GM12878 (cell line): ENCODE measurements around the gene CD180.

ENCODE experiments used
- CHD2 ChIP-seq: IDR thresholded peaks from 2 replicates; pipeline ENCODE4 v1.6.1; 2011; ENCODE audit warnings: low read depth, low read length, improper control_type of control experiment, borderline replicate concordance
- KAT2A ChIP-seq: conservative IDR thresholded peaks from 2 replicates; pipeline ENCODE4 v1.6.1; 2011; ENCODE audit warnings: low read depth, low read length; ENCODE audit not compliant: control insufficient read depth
- TF ChIP-seq, protein P1 (sequence below), 3 experiments: IDR thresholded peaks in 2 of 3; conservative IDR thresholded peaks in 1 of 3; 2 replicates each; pipeline ENCODE4 v1.5.1; 2011; ENCODE audit warnings: low read depth in 3 of 3, low read length in 3 of 3, mild to moderate bottlenecking in 3 of 3, control low read depth in 2 of 3, moderate library complexity in 2 of 3, inconsistent platforms in 1 of 3, mixed read lengths in 1 of 3; ENCODE audit not compliant: control insufficient read depth in 2 of 3, insufficient read depth in 1 of 3; ENCODE audit errors: extremely low read depth in 1 of 3
- TF ChIP-seq, protein P2 (sequence below): fragments of 150-350 bp; IDR thresholded peaks from 2 replicates; pipeline ENCODE4 v1.6.1; 2016; ENCODE audit warnings: low read depth, low read length

DNA sequence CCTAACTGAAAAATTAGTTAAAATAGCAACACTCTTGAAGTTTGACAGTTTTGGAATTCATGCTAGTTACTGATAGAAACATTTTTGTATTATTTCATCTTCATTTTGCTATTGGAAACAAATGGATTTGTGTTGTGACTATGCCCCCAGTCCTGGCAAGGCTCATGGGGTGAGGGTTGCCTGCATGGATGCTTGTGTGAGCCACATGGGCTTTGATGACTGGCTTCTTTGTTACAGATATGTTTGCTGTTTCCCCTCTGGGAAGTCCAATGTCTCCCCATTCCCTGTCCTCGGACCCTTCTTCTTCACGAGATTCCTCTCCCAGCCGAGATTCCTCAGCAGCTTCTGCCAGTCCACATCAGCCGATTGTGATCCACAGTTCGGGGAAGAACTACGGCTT is 44.2 kb downstream of the CD180 start:
- TF ChIP-seq, protein P1, sequence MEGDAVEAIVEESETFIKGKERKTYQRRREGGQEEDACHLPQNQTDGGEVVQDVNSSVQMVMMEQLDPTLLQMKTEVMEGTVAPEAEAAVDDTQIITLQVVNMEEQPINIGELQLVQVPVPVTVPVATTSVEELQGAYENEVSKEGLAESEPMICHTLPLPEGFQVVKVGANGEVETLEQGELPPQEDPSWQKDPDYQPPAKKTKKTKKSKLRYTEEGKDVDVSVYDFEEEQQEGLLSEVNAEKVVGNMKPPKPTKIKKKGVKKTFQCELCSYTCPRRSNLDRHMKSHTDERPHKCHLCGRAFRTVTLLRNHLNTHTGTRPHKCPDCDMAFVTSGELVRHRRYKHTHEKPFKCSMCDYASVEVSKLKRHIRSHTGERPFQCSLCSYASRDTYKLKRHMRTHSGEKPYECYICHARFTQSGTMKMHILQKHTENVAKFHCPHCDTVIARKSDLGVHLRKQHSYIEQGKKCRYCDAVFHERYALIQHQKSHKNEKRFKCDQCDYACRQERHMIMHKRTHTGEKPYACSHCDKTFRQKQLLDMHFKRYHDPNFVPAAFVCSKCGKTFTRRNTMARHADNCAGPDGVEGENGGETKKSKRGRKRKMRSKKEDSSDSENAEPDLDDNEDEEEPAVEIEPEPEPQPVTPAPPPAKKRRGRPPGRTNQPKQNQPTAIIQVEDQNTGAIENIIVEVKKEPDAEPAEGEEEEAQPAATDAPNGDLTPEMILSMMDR (IDR thresholded peaks at IDR 0.05 in 2 of 3, conservative IDR thresholded peaks at IDR 0.05 in 1 of 3; ENCODE audit: control insufficient read depth in 2 of 3, extremely low read depth in 1 of 3, insufficient read depth in 1 of 3, low read depth in 3 of 3, low read length in 3 of 3) = no peak
- no peak for TF ChIP-seq CHD2
- TF ChIP-seq, protein P2, sequence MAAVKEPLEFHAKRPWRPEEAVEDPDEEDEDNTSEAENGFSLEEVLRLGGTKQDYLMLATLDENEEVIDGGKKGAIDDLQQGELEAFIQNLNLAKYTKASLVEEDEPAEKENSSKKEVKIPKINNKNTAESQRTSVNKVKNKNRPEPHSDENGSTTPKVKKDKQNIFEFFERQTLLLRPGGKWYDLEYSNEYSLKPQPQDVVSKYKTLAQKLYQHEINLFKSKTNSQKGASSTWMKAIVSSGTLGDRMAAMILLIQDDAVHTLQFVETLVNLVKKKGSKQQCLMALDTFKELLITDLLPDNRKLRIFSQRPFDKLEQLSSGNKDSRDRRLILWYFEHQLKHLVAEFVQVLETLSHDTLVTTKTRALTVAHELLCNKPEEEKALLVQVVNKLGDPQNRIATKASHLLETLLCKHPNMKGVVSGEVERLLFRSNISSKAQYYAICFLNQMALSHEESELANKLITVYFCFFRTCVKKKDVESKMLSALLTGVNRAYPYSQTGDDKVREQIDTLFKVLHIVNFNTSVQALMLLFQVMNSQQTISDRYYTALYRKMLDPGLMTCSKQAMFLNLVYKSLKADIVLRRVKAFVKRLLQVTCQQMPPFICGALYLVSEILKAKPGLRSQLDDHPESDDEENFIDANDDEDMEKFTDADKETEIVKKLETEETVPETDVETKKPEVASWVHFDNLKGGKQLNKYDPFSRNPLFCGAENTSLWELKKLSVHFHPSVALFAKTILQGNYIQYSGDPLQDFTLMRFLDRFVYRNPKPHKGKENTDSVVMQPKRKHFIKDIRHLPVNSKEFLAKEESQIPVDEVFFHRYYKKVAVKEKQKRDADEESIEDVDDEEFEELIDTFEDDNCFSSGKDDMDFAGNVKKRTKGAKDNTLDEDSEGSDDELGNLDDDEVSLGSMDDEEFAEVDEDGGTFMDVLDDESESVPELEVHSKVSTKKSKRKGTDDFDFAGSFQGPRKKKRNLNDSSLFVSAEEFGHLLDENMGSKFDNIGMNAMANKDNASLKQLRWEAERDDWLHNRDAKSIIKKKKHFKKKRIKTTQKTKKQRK = no peak
- no peak for TF ChIP-seq KAT2A
